Activated naive CD8-positive, alpha-beta T cell (primary cell): Measurements from ENCODE around the gene SLC45A3.
A peak's percentile ranks its signal among the peaks of the same experiment; 100 is the strongest.
"Not testable (repeated sequence)": the region's sequence is repeated elsewhere in the genome, so short reads cannot be mapped to it uniquely, and the experiment has no call there.

Experiments
- H3K27ac Mint-ChIP-seq: one replicate; pipeline ENCODE4 v1.8.0; 2021; ENCODE audit warnings: mixed read lengths
- H3K27me3 Mint-ChIP-seq: one replicate; pipeline ENCODE4 v1.8.0; 2021; ENCODE audit warnings: mixed read lengths
- H3K36me3 Mint-ChIP-seq: one replicate; pipeline ENCODE4 v1.8.0; 2021; ENCODE audit warnings: mixed read lengths
- H3K4me1 Mint-ChIP-seq: one replicate; pipeline ENCODE4 v1.8.0; 2021; ENCODE audit warnings: low read depth, mixed read lengths
- H3K4me3 Mint-ChIP-seq: one replicate; pipeline ENCODE4 v1.8.0; 2021; ENCODE audit warnings: mild to moderate bottlenecking, mixed read lengths
- H3K9me3 Mint-ChIP-seq: one replicate; pipeline ENCODE4 v1.8.0; 2021; ENCODE audit warnings: low read depth, mixed read lengths

SLC45A3 gene

GRCh38 chr1:205680073-205680851 is at the start of gene SLC45A3:
SLC45A3 (minus strand) TSS chr1:205680509; CDS start chr1:205664656, 15,853 bp downstream.
- Mint-ChIP-seq H3K27ac (peak within 1 kb of the TSS; percentile 54), H3K27me3 (peaks cover 3% of the 10 kb centered on the region), H3K9me3 (no peaks in the 10 kb centered on the region), H3K36me3 (no peaks in the 10 kb centered on the region), H3K4me1 (peaks cover 9% of the 10 kb centered on the region), H3K4me3 (peak within 1 kb of the TSS; percentile 83)

- H3K4me3 Mint-ChIP-seq, result no peak overlapping the region
- H3K36me3 Mint-ChIP-seq, result peaks cover 11% of the 10 kb centered on the region
- peaks cover 34% of the 10 kb centered on the region for H3K4me1 Mint-ChIP-seq
- H3K9me3 Mint-ChIP-seq, result no peaks in the 10 kb centered on the region
- no peaks in the 10 kb centered on the region for H3K27me3 Mint-ChIP-seq
- peak overlapping the region; percentile 6 for H3K27ac Mint-ChIP-seq
Observed at GRCh38 chr1:205726619-205727125, 46.4 kb upstream of the SLC45A3 start.

GRCh38 chr1:205725514-205725913 is 45.2 kb upstream of the SLC45A3 start:
- Mint-ChIP-seq H3K36me3 (peaks cover 14% of the 10 kb centered on the region), H3K4me1 (peaks cover 27% of the 10 kb centered on the region), H3K4me3 (no peak overlapping the region), H3K27ac (no peak overlapping the region), H3K9me3 (no peaks in the 10 kb centered on the region), H3K27me3 (no peaks in the 10 kb centered on the region)

GRCh38 chr1:205720740-205721139 is 40.4 kb upstream of the SLC45A3 start:
- H3K4me3 Mint-ChIP-seq, H3K9me3 Mint-ChIP-seq, H3K27ac Mint-ChIP-seq, H3K27me3 Mint-ChIP-seq: not testable (repeated sequence)
- Mint-ChIP-seq H3K4me1 (peaks cover 24% of the 10 kb centered on the region), H3K36me3 (peaks cover 13% of the 10 kb centered on the region)

GRCh38 chr1:205719762-205720161 is 39.5 kb upstream of the SLC45A3 start:
- peak overlapping the region; percentile 61 for H3K27ac Mint-ChIP-seq
- peak overlapping the region; percentile 21 for H3K4me3 Mint-ChIP-seq

GRCh38 chr1:205719015-205719414 is 38.7 kb upstream of the SLC45A3 start:
- Mint-ChIP-seq H3K27ac (no peak overlapping the region), H3K36me3 (peaks cover 19% of the 10 kb centered on the region), H3K9me3 (no peaks in the 10 kb centered on the region), H3K4me1 (peaks cover 19% of the 10 kb centered on the region), H3K27me3 (no peaks in the 10 kb centered on the region), H3K4me3 (no peak overlapping the region)

More at GRCh38 chr1:205719762-205720161, 39.5 kb upstream of the SLC45A3 start:
- Mint-ChIP-seq H3K9me3 (no peaks in the 10 kb centered on the region), H3K4me1 (peaks cover 21% of the 10 kb centered on the region), H3K27me3 (no peaks in the 10 kb centered on the region), H3K36me3 (peaks cover 19% of the 10 kb centered on the region)

- H3K27ac Mint-ChIP-seq, result peak overlapping the region; percentile 30
- no peak overlapping the region for H3K4me3 Mint-ChIP-seq
- no peaks in the 10 kb centered on the region for H3K27me3 Mint-ChIP-seq
- H3K4me1 Mint-ChIP-seq, result peaks cover 21% of the 10 kb centered on the region
- no peaks in the 10 kb centered on the region for H3K9me3 Mint-ChIP-seq
- peaks cover 14% of the 10 kb centered on the region for H3K36me3 Mint-ChIP-seq
Observed at GRCh38 chr1:205716371-205717132, 36.2 kb upstream of the SLC45A3 start.

- Mint-ChIP-seq H3K27ac (peak overlapping the region; percentile 46), H3K4me3 (no peak overlapping the region), H3K27me3 (no peaks in the 10 kb centered on the region), H3K9me3 (no peaks in the 10 kb centered on the region), H3K4me1 (peaks cover 30% of the 10 kb centered on the region), H3K36me3 (peaks cover 11% of the 10 kb centered on the region)
Observed at GRCh38 chr1:205715628-205716027, 35.3 kb upstream of the SLC45A3 start.

GRCh38 chr1:205714906-205715246 is 34.6 kb upstream of the SLC45A3 start:
- H3K36me3 Mint-ChIP-seq, result peaks cover 9% of the 10 kb centered on the region
- peaks cover 26% of the 10 kb centered on the region for H3K4me1 Mint-ChIP-seq
- H3K27ac Mint-ChIP-seq, result peak overlapping the region; percentile 46
- H3K27me3 Mint-ChIP-seq, result no peaks in the 10 kb centered on the region
- H3K9me3 Mint-ChIP-seq, result no peaks in the 10 kb centered on the region
- H3K4me3 Mint-ChIP-seq, result no peak overlapping the region

GRCh38 chr1:205714190-205714905 is 34.0 kb upstream of the SLC45A3 start:
- no peaks in the 10 kb centered on the region for H3K9me3 Mint-ChIP-seq
- peaks cover 6% of the 10 kb centered on the region for H3K36me3 Mint-ChIP-seq
- H3K27me3 Mint-ChIP-seq, result no peaks in the 10 kb centered on the region
- H3K4me1 Mint-ChIP-seq, result peaks cover 21% of the 10 kb centered on the region
- no peak overlapping the region for H3K4me3 Mint-ChIP-seq
- peak overlapping the region; percentile 72 for H3K27ac Mint-ChIP-seq

GRCh38 chr1:205711105-205712048 is 31.1 kb upstream of the SLC45A3 start:
- H3K9me3 Mint-ChIP-seq, result no peaks in the 10 kb centered on the region
- no peak overlapping the region for H3K4me3 Mint-ChIP-seq
- H3K27ac Mint-ChIP-seq, result peak overlapping the region; percentile 55
- no peaks in the 10 kb centered on the region for H3K27me3 Mint-ChIP-seq
- peaks cover 7% of the 10 kb centered on the region for H3K36me3 Mint-ChIP-seq
- H3K4me1 Mint-ChIP-seq, result peaks cover 20% of the 10 kb centered on the region

- Mint-ChIP-seq H3K27me3 (no peaks in the 10 kb centered on the region), H3K36me3 (peaks cover 4% of the 10 kb centered on the region), H3K4me3 (no peak overlapping the region), H3K27ac (no peak overlapping the region), H3K9me3 (no peaks in the 10 kb centered on the region), H3K4me1 (peaks cover 20% of the 10 kb centered on the region)
Observed at GRCh38 chr1:205710201-205711062, 30.1 kb upstream of the SLC45A3 start.

GRCh38 chr1:205709640-205710039 is 29.3 kb upstream of the SLC45A3 start:
- Mint-ChIP-seq H3K36me3 (peaks cover 2% of the 10 kb centered on the region), H3K9me3 (no peaks in the 10 kb centered on the region), H3K27me3 (no peaks in the 10 kb centered on the region), H3K4me1 (peaks cover 22% of the 10 kb centered on the region), H3K27ac (no peak overlapping the region), H3K4me3 (no peak overlapping the region)
